Measurements from ENCODE around the gene HPS3. TPM values are rescaled to one million over a fixed set of nuclear protein-coding genes. Genes with fewer than 3 reads are reported as not detected.

HPS3 gene
- total RNA-seq, 2 experiments from 2014 or later: 26.2 to 38.8 TPM

GRCh38 chr3:149214702-149215101 lies 85.3 kb downstream of the HPS3 start:
- no peak overlapping the region for H2AFZ ChIP-seq (ENCODE audit: low read length)
- H3K4me2 ChIP-seq (ENCODE audit: low read length): no peak overlapping the region
- H3K4me3 ChIP-seq (ENCODE audit: low read depth, low read length, poor library complexity, severe bottlenecking): no peak overlapping the region
- no peaks in the 10 kb centered on the region for H3K79me2 ChIP-seq (ENCODE audit: insufficient read depth, low read depth, low read length)
- POLR2A ChIA-PET: no interaction called here
- H3K9me2 ChIP-seq (ENCODE audit: insufficient read depth, low read length): no peaks in the 10 kb centered on the region
- no peak for TF ChIP-seq CTCF (conservative IDR thresholded peaks at IDR 0.05; ENCODE audit: low read length)
- TF ChIP-seq EZH2phosphoT487 (IDR thresholded peaks at IDR 0.05; ENCODE audit: borderline replicate concordance, low read depth, low read length): no peak
- DNase-seq (ENCODE audit: low spot score): no peak
- no peaks in the 10 kb centered on the region for H4K20me1 ChIP-seq (ENCODE audit: insufficient read depth, low read length)
- H3K27ac ChIP-seq (ENCODE audit: low read depth, low read length, poor library complexity, severe bottlenecking): no peak overlapping the region
- CTCF ChIA-PET (ENCODE audit: unreplicated experiment): no interaction called here
- no peaks in the 10 kb centered on the region for H3K36me3 ChIP-seq (ENCODE audit: insufficient read depth, low read length)
- intact Hi-C loops (cut with micrococcal nuclease; ENCODE audit: unreplicated experiment): no loop called here
- H3K9me3 ChIP-seq (ENCODE audit: low read length): no peaks in the 10 kb centered on the region
- BruUV-seq (replicated peaks): no TSS peak
- H3K4me1 ChIP-seq (ENCODE audit: insufficient read depth, low read length, poor library complexity, severe bottlenecking): no peaks in the 10 kb centered on the region

GRCh38 chr3:149215515-149215914 lies 86.1 kb downstream of the HPS3 start:
- ChIA-PET POLR2A (no interaction called here), CTCF (ENCODE audit: unreplicated experiment) (no interaction called here)
- no peak for TF ChIP-seq CTCF (conservative IDR thresholded peaks at IDR 0.05; ENCODE audit: low read length)
- no peak for TF ChIP-seq EZH2phosphoT487 (IDR thresholded peaks at IDR 0.05; ENCODE audit: borderline replicate concordance, low read depth, low read length)
- no peaks in the 10 kb centered on the region for H3K36me3 ChIP-seq (ENCODE audit: insufficient read depth, low read length)
- DNase-seq (ENCODE audit: low spot score): no peak
- no peak overlapping the region; the same call in 1 of the 2 replicates for H2AFZ ChIP-seq (ENCODE audit: low read length)
- BruUV-seq (replicated peaks): no TSS peak
- no peak overlapping the region for H3K27ac ChIP-seq (ENCODE audit: low read depth, low read length, poor library complexity, severe bottlenecking)
- H4K20me1 ChIP-seq (ENCODE audit: insufficient read depth, low read length): no peaks in the 10 kb centered on the region
- no peaks in the 10 kb centered on the region for H3K9me3 ChIP-seq (ENCODE audit: low read length)
- no peaks in the 10 kb centered on the region for H3K4me1 ChIP-seq (ENCODE audit: insufficient read depth, low read length, poor library complexity, severe bottlenecking)
- intact Hi-C loops (cut with micrococcal nuclease; ENCODE audit: unreplicated experiment): no loop called here
- no peaks in the 10 kb centered on the region for H3K9me2 ChIP-seq (ENCODE audit: insufficient read depth, low read length)
- H3K4me2 ChIP-seq (ENCODE audit: low read length): no peak overlapping the region
- H3K79me2 ChIP-seq (ENCODE audit: insufficient read depth, low read depth, low read length): no peaks in the 10 kb centered on the region
- H3K4me3 ChIP-seq (ENCODE audit: low read depth, low read length, poor library complexity, severe bottlenecking): no peak overlapping the region

- Histone ChIP-seq H4K20me1 (ENCODE audit: insufficient read depth, low read length) (no peaks in the 10 kb centered on the region), H3K36me3 (ENCODE audit: insufficient read depth, low read length) (no peaks in the 10 kb centered on the region), H3K4me1 (ENCODE audit: insufficient read depth, low read length, poor library complexity, severe bottlenecking) (no peaks in the 10 kb centered on the region), H3K4me2 (ENCODE audit: low read length) (no peak overlapping the region), H3K9me2 (ENCODE audit: insufficient read depth, low read length) (no peaks in the 10 kb centered on the region), H3K27ac (ENCODE audit: low read depth, low read length, poor library complexity, severe bottlenecking) (no peak overlapping the region), H3K79me2 (ENCODE audit: insufficient read depth, low read depth, low read length) (no peaks in the 10 kb centered on the region), H2AFZ (ENCODE audit: low read length) (no peak overlapping the region), H3K9me3 (ENCODE audit: low read length) (no peaks in the 10 kb centered on the region), H3K4me3 (ENCODE audit: low read depth, low read length, poor library complexity, severe bottlenecking) (no peak overlapping the region)
- ChIA-PET POLR2A (interaction anchor here (0.7 to 0.8 kb wide), 2 partner anchors 24 to 63 kb away, joined by 3 read pairs; no protein-coding TSS in a partner anchor), CTCF (ENCODE audit: unreplicated experiment) (no interaction called here)
- no peak for TF ChIP-seq EZH2phosphoT487 (IDR thresholded peaks at IDR 0.05; ENCODE audit: borderline replicate concordance, low read depth, low read length)
- no peak for TF ChIP-seq CTCF (conservative IDR thresholded peaks at IDR 0.05; ENCODE audit: low read length)
- DNase-seq (ENCODE audit: low spot score): no peak
- intact Hi-C loops (cut with micrococcal nuclease; ENCODE audit: unreplicated experiment): no loop called here
- no TSS peak for BruUV-seq (replicated peaks)
Observed at GRCh38 chr3:149216193-149216869, 86.9 kb downstream of the HPS3 start.

Measured in OCI-LY7 (cell line).